Activated naive CD8-positive, alpha-beta T cell treated with anti-CD3 and anti-CD28 coated beads, Interleukin-2, amount 10 ng/mL, durations not matched to agents 7 days and 5 days (primary cell): ENCODE data around the gene DLX2. TPM values are rescaled to one million over a fixed set of nuclear protein-coding genes. Genes with fewer than 3 reads are reported as not detected.
A peak's percentile ranks its signal among the peaks of the same experiment; 100 is the strongest.
"Not testable (repeated sequence)": the region's sequence is repeated elsewhere in the genome, so short reads cannot be mapped to it uniquely, and the experiment has no call there.

Experiments used
- ATAC-seq: fragments of 150-1000 bp; cut with Tn5 transposase; one replicate; pipeline ENCODE4 v1.10.0; 2021; ENCODE audit warnings: low read depth, moderate library complexity
- POLR2A ChIA-PET: fragments of 350-600 bp; sonication (Branson Sonifier 250); formaldehyde crosslinking; loops from one replicate; lab custom pipeline; 2021; ENCODE audit warnings: antibody characterized with exemption; lab: Charles Lee
- DNase-seq: peaks from one replicate; pipeline ENCODE4 v3.0.0; 2021
- H3K27ac Mint-ChIP-seq: one replicate; pipeline ENCODE4 v1.8.0; 2022; ENCODE audit warnings: mild to moderate bottlenecking, mixed read lengths
- H3K27me3 Mint-ChIP-seq: one replicate; pipeline ENCODE4 v1.8.0; 2022; ENCODE audit warnings: mild to moderate bottlenecking, moderate library complexity, mixed read lengths
- H3K36me3 Mint-ChIP-seq: one replicate; pipeline ENCODE4 v1.8.0; 2021; ENCODE audit warnings: mild to moderate bottlenecking, mixed read lengths
- H3K4me1 Mint-ChIP-seq: one replicate; pipeline ENCODE4 v1.8.0; 2021; ENCODE audit warnings: mixed read lengths
- H3K4me3 Mint-ChIP-seq: one replicate; pipeline ENCODE4 v1.8.0; 2022; ENCODE audit warnings: mild to moderate bottlenecking, moderate library complexity, mixed read lengths
- H3K9me3 Mint-ChIP-seq: one replicate; pipeline ENCODE4 v1.8.0; 2021; ENCODE audit warnings: mixed read lengths
- total RNA-seq, 2 experiments: library from RNA; stranded (reverse); gene quantifications; one replicate each; pipeline ENCODE4 v1.2.3, GENCODE V29; 2021

DLX2 gene
- total RNA-seq, 2 experiments from 2014 or later: not detected

DNA sequence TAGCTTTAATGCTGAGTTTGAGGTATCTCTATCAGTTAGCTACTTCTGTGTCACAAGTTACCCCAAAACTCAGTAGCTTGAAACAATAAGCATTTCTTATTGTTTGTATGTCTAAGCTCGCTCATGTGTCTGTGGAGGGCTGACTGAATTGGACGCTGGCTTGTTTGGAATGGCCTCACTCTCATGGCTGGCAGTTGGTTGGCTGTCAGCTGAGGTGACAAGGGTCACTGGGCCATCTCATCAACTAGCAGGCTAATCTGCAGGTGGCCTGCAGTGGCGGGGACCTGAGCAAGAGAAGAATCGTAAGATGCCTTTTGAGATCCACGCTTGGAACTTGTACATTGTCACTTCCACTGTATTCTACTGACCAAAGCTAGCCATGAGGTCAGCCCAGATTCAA, 13.4 kb upstream of the DLX2 start:
- H3K4me3 Mint-ChIP-seq: no peak overlapping the region
- DNase-seq (no peak), ATAC-seq (no peak)
- H3K4me1 Mint-ChIP-seq: no peaks in the 10 kb centered on the region
- no peak overlapping the region for H3K27ac Mint-ChIP-seq
- no peaks in the 10 kb centered on the region for H3K36me3 Mint-ChIP-seq
- POLR2A ChIA-PET: interaction anchor here (1.1 kb wide), 1 partner anchor 330 kb away, joined by 3 read pairs; no protein-coding TSS in a partner anchor
- peaks cover 28% of the 10 kb centered on the region for H3K27me3 Mint-ChIP-seq
- H3K9me3 Mint-ChIP-seq: no peaks in the 10 kb centered on the region

DNA sequence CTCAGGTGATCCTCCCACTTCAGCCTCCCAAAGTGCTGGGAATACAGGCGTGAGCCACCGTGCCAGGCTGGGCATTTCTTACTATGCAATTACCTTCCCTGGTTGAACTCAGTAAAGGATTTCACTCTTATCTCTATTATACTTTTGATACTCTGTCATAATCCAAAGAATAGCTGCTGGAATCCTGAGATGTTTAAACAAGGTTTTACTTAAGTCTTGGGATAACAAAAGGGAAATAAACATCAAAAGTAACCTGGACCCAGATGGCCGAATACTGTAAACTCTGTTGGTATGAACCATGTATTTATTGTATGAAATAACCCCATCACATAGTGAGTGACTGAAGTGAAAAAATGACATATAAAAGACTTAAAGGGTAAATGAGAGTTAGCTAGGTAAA, 11.9 kb upstream of the DLX2 start:
- Mint-ChIP-seq H3K4me3 (no peak overlapping the region), H3K27ac (no peak overlapping the region), H3K9me3 (no peaks in the 10 kb centered on the region), H3K27me3 (peaks cover 28% of the 10 kb centered on the region), H3K36me3 (no peaks in the 10 kb centered on the region), H3K4me1 (no peaks in the 10 kb centered on the region)
- DNase-seq (no peak), ATAC-seq (no peak)
- POLR2A ChIA-PET: no interaction called here

DNA sequence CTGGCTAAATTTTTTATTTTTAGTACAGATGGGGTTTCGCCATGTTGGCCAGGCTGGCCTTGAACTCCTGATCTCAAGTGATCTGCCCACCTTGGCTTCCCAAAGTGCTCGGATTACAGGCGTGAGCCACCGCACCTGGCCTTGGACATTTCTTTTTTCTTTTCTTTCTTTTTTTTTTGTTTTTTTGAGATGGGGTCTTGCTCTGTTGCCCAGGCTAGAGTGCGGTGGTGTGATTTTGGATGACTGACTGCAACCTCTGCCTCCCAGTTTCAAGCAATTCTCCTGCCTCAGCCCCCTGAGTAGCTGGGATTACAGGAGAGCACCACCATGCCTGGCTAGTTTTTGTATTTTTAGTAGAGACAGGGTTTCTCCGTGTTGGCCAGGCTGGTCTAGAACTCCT, 11.5 kb upstream of the DLX2 start:
- H3K27me3 Mint-ChIP-seq: peaks cover 30% of the 10 kb centered on the region
- DNase-seq, H3K4me3 Mint-ChIP-seq, POLR2A ChIA-PET, H3K36me3 Mint-ChIP-seq, H3K27ac Mint-ChIP-seq, H3K9me3 Mint-ChIP-seq, H3K4me1 Mint-ChIP-seq, ATAC-seq: not testable (repeated sequence)

DNA sequence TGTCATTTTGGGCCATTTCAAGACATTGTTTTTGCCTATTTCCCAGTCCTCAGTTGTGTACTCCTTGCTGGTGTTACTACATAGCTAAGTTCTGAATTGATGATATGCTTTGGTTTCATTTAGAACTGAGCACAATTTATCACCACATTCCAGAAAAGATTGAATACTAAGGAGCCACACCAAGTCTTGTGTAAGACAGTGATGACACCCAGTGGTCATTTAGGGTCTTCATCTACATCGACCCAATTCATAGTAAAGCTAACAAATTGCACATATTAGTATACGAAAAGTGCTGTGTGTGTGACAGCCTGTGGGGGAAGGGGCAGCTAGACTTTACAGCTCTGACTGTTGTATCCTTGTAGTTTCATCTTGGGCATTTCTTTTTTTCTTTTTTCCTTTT, 10.9 kb upstream of the DLX2 start:
- H3K27me3 Mint-ChIP-seq: peaks cover 33% of the 10 kb centered on the region
- DNase-seq (no peak), ATAC-seq (no peak)
- H3K4me3 Mint-ChIP-seq: no peak overlapping the region
- no peaks in the 10 kb centered on the region for H3K4me1 Mint-ChIP-seq
- no peak overlapping the region for H3K27ac Mint-ChIP-seq
- POLR2A ChIA-PET: no interaction called here
- no peaks in the 10 kb centered on the region for H3K9me3 Mint-ChIP-seq
- H3K36me3 Mint-ChIP-seq: no peaks in the 10 kb centered on the region

DNA sequence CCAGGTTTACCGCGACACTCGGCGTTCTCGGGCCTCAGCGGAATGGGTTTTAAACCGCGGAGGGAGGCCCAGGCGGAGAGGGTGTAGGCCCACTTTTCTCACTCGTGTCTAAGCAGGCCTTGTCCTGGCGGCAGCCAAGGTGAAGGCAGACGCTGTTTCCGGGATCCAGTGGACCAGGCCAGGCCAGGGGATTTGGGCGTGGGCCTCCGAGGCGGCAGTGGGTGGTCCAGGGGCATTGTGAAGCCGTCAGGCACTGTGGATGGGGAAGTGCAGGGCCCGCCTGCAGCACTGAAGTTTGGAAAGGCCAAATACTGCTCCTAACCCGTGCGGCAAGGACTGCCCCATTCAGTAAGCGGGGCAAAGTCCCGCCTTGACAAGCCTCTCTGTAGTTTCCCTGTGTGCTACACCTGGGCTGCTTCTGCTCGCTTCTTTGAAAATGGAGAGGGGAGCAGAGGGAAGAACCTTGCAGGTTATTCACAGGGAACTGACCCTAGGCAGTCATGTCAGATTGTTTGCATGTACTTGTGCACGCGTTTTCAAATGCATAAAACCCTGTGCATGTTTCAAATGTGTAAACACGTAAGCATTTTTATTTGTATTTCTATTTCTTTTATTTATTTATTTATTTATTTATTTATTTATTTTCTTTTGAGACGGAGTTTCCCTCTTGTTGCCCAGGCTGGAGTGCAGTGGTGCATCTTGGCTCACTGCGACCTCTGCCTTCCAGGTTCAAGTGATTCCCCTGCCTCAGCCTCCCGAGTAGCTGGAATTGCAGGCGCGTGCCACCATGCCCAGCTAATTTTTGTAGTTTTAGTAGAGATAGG, 7.5 kb upstream of the DLX2 start:
- ATAC-seq (no peak), DNase-seq (no peak)
- Mint-ChIP-seq H3K27ac (no peak overlapping the region), H3K4me1 (peaks cover 18% of the 10 kb centered on the region), H3K27me3 (peaks cover 55% of the 10 kb centered on the region), H3K4me3 (no peak overlapping the region), H3K9me3 (no peaks in the 10 kb centered on the region), H3K36me3 (no peaks in the 10 kb centered on the region)
- POLR2A ChIA-PET: no interaction called here

DNA sequence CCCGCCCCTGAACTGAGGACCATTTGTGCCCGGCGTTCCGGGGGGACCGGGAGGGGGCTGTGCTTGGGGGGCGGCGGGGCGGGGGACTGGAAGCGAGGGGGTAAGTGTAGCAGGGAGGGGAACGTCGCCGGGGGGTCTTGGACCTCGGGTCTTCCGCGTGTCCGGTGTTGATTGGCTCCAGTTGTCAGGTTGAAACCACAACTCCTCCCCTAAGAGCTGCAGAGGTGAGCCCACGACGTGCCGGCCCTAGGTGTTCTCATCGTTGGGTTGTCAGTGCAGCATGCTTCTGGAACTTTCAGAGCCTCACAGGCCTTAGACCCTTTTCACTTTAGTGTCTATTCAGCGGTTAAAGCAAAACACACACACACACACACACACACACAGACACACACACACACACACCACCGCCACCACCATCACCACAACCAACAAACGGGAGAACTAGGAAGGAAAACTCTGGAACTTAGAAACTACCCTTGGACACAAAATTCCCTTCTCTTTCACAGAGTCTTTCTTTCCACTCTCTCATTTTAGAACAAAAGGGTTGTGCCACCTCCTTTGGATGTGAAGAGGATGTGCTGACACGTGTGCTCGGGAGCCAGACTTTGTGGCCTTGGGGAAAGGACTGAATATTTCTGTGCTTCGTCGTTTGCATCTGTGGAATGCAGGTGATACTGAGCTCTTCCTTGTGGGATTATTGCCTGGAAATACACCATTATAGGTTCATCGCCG, 6.7 kb upstream of the DLX2 start:
- no peak for ATAC-seq
- Mint-ChIP-seq H3K27ac (no peak overlapping the region), H3K4me1 (peaks cover 20% of the 10 kb centered on the region), H3K9me3 (no peaks in the 10 kb centered on the region), H3K27me3 (peaks cover 57% of the 10 kb centered on the region), H3K4me3 (no peak overlapping the region), H3K36me3 (no peaks in the 10 kb centered on the region)
- POLR2A ChIA-PET: no interaction called here
- no peak for DNase-seq

DNA sequence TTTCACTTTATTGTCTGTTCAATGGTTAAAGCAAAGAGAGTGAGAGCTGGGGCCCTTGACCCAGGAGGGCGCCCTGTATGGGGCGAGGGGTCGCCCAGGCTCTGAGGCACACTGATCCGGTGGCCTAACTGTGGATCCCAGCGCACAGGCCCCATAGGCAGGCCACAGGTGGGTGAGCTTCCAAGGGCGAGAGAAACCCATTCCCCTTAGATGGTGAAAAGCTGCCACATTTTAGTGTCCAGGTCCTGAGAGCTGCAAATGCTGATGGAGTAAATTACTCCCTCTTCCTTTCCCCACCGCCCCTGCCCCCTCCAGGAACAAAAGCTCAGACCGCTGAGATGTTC, 5.9 kb upstream of the DLX2 start:
- peak overlapping the region; percentile 30 for H3K4me3 Mint-ChIP-seq

DNA sequence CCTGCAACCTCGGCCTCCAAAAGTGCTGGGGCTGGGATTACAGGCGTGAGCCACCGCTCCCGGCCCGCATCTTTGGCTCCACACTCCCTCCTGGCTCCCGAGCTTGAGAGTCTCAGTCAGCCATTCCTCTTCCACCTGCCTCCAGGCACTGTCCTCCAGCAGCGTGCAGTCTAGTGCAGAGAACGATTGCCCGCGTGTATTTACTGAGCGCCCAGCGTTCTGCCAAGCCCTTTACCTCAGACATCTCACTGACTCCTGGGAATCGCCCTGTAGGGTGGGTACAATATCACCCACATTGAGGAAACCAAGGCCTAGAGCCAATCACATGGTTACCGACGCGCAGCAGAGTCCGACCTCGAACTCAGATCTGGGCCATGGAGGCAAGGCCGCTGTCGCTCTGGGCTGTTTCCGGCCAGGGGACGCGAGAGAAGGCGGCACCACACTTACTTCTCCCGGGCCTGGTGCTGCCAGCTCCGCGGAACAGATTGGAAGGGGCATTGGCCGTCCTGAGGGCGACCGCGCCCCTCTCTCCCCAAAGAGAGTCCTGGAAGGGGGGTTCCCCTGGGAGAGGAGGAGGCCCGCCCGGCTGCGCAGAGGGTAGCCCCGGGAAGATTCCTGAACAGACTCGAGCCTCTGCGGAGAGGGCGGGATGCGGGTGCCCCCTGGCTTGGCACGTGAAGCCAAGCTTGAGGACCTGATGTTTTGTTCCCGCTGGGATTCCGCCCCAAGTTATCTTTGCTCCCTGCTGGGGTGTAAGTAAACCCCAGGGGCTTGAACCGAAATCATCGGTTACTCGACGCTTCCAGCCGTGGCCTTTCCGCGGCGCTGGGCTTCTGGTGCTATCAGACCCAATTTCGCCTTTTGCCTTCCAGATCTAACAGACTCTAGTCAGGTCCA, 5.2 kb upstream of the DLX2 start:
- no peak overlapping the region for H3K27ac Mint-ChIP-seq
- H3K4me3 Mint-ChIP-seq: peak overlapping the region; percentile 49
- no peaks in the 10 kb centered on the region for H3K36me3 Mint-ChIP-seq
- POLR2A ChIA-PET: no interaction called here
- H3K4me1 Mint-ChIP-seq: peaks cover 33% of the 10 kb centered on the region
- H3K27me3 Mint-ChIP-seq: peaks cover 70% of the 10 kb centered on the region
- ATAC-seq: no peak
- no peaks in the 10 kb centered on the region for H3K9me3 Mint-ChIP-seq
- no peak for DNase-seq

More for the DNA sequence above, 5.9 kb upstream of the DLX2 start:
- no peak for ATAC-seq
- no peak for DNase-seq
- Mint-ChIP-seq H3K27ac (no peak overlapping the region), H3K4me1 (peaks cover 27% of the 10 kb centered on the region), H3K36me3 (no peaks in the 10 kb centered on the region), H3K9me3 (no peaks in the 10 kb centered on the region), H3K27me3 (peaks cover 66% of the 10 kb centered on the region)
- POLR2A ChIA-PET: no interaction called here

DNA sequence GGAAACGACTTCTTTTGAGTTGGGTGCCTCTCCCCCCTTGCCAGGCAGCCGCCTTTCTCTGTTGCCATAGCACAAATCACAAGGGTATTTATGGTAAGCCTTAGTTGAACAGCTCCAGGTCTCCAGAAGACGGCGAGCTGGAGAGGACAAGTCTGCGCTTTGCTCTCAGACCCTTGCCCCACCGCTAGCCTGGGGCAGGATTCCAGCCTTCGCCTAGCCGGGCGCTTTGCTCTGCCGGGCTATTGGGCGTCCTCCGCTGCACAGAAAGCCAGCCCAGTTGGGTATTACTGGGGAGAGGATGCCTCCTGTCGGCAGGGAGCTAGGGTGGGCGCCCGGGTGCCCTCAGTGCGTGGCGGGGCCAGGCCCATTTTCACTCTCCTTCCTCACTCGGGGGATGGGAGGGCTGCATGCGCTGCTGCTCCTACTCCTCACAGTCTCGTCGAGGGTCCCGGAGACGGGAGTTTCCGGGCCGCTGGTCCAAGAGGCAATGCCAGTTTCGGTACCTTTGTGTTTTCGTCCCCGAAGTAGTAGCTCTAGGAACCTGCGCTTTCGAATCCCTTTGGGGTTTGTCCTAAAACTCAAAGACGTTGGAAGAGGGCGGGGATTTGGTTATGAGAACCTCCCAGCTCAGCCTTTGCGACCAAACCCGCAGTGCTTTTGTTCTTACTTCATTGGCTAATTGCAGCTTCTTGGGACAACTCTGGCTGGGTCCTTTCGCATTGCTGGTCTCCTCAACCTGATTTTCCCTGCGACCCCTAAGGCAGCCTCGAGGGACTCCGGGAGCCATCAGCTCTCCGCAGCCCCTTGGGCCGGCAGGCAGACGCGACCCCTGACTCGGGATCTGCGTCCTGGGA, 3.6 kb upstream of the DLX2 start:
- Mint-ChIP-seq H3K36me3 (no peaks in the 10 kb centered on the region), H3K9me3 (no peaks in the 10 kb centered on the region), H3K4me1 (peaks cover 43% of the 10 kb centered on the region), H3K27ac (no peak overlapping the region), H3K4me3 (peak overlapping the region; percentile 80), H3K27me3 (peaks cover 77% of the 10 kb centered on the region)
- ATAC-seq (peak; percentile 57), DNase-seq (peak; percentile 70)
- POLR2A ChIA-PET: interaction anchor here (0.6 kb wide), 1 partner anchor 212 kb away, joined by 3 read pairs; the partner anchor contains the start of gene SLC25A12

DNA sequence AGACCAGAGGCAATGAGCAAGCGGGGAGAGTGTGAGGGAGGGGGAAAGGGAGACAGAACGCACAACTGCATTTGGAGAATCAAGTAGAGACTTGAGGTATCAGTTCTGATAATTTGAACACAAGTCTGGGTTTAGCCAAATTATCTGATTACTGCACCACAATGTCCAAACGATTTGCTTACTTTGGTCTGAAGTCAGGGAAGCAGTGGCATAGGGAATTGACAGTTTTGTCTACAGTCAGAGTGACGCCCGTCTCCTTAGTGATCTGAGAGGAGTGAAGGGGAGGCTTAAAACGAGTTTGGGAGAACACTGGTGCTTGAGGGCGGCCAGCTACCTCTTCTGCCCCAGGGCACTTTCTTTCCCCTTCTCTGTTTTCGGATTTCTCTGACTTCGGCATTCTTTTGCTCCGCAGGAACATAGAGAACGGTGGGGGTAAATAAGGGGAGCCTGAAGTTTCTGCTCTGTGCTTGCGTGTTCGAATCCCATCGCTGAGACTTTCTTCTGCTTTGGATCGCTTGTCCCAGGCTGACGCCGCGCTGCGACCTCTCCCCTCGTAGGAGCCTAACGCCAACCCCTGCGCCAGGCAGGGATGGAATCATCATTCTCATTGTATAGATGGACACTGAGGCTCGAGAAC, 2.9 kb upstream of the DLX2 start:
- H3K27ac Mint-ChIP-seq: no peak overlapping the region
- no peak for ATAC-seq
- H3K36me3 Mint-ChIP-seq: no peaks in the 10 kb centered on the region
- H3K9me3 Mint-ChIP-seq: no peaks in the 10 kb centered on the region
- peaks cover 47% of the 10 kb centered on the region for H3K4me1 Mint-ChIP-seq
- POLR2A ChIA-PET: no interaction called here
- peak overlapping the region; percentile 80 for H3K4me3 Mint-ChIP-seq
- DNase-seq: no peak
- H3K27me3 Mint-ChIP-seq: peaks cover 84% of the 10 kb centered on the region

DNA sequence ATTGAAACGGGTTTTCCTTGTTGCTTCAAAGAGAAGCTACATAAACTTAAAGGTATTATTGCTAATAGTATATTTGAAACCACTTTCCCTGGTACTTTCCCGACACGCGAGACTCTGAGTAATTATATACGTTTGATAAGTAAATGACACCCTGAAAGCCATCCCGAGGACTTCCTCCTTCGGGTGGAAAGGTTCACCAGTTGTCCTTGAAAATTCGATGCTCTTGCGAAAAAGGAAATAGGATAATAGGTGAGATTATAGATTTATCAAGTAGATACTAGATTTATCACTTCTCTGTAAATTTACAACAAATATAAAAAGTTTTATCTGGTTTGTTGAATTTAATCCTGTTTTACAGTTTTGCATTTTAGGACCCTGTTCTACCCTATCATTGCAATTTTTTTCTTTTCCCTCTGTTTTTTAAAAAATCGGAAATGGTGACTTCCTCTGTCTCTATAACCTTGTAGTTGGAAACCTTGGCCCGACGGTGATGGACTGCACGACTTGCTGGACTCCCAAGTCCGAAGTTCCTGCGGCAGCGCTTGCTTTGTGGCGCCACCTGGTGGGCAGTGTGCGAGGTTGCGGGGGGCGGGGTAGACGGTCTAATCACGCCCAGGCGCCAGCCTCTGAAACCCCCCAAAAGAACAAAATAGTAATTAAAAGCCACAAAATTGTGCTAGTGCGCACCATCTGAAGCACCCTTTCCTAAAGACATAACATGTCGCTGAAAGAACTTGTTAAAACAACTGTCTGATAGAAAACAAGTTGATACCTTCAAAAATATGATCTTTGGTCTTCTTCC, 972 bp upstream of the DLX2 start:
- Mint-ChIP-seq H3K4me1 (peaks cover 49% of the 10 kb centered on the region), H3K36me3 (no peaks in the 10 kb centered on the region), H3K4me3 (peak overlapping the region; percentile 84), H3K9me3 (no peaks in the 10 kb centered on the region), H3K27ac (no peak overlapping the region), H3K27me3 (peaks cover 87% of the 10 kb centered on the region)
- POLR2A ChIA-PET: interaction anchor here (1.2 kb wide), 1 partner anchor 21 kb away, joined by 3 read pairs; no protein-coding TSS in a partner anchor
- DNase-seq: peak; percentile 84
- no peak for ATAC-seq
